Measurements from ENCODE around the gene AGBL3.

DNA sequence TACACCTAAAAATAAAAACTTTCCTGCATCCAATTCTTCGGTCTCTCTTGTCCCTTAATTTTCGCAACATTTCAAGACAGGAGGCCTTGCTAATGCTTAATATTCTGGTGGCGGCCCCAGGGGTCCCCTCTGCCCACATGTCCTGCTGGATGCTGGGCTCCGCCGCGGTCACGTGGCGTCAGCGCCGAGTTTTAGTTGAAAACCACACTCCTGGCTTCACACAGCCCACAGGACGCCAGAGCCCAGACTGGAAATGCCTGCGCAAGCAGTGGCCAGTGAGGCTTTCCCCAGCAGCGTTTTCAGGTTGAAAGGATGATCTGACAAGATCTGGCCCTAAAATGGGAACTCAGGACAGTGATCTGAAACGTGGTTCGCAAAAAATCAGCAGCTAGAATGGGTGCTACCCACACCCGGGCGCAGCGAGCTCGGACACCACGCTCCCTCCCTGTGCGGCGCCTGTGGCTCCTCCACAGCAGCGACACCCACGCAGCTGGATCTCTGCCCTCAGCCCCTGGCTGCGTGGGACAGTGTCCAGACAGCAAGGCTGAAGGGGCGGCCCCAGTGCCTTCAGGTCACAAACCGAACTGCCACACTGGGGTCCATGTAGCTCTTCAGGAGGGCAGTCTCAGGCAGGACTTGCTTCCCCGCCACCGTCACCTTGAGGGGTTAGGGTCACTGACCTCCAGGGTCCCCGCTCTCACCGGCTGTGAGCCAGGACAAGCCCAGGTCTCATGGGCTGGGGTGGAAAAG, 195.8 kb downstream of the AGBL3 start:
- TF ChIP-seq, protein P1, sequence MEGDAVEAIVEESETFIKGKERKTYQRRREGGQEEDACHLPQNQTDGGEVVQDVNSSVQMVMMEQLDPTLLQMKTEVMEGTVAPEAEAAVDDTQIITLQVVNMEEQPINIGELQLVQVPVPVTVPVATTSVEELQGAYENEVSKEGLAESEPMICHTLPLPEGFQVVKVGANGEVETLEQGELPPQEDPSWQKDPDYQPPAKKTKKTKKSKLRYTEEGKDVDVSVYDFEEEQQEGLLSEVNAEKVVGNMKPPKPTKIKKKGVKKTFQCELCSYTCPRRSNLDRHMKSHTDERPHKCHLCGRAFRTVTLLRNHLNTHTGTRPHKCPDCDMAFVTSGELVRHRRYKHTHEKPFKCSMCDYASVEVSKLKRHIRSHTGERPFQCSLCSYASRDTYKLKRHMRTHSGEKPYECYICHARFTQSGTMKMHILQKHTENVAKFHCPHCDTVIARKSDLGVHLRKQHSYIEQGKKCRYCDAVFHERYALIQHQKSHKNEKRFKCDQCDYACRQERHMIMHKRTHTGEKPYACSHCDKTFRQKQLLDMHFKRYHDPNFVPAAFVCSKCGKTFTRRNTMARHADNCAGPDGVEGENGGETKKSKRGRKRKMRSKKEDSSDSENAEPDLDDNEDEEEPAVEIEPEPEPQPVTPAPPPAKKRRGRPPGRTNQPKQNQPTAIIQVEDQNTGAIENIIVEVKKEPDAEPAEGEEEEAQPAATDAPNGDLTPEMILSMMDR (IDR thresholded peaks at IDR 0.05; ENCODE audit: insufficient read depth, low read depth, low read length): no peak
- no peak for TF ChIP-seq EZH2 (IDR thresholded peaks at IDR 0.05; ENCODE audit: insufficient read depth, low read length)

Data from astrocyte (in vitro differentiated cells and primary cell).